Medulla oblongata (tissue), 1 donor: ENCODE data around the gene ROR2.
"Not testable (repeated sequence)": the region's sequence is repeated elsewhere in the genome, so short reads cannot be mapped to it uniquely, and the experiment has no call there.

Experiments used
- DNase-seq: peaks from one replicate; pipeline ENCODE4 v3.0.0-alpha.2; 2015; ENCODE audit errors: extremely low spot score

The ROR2 gene

DNA sequence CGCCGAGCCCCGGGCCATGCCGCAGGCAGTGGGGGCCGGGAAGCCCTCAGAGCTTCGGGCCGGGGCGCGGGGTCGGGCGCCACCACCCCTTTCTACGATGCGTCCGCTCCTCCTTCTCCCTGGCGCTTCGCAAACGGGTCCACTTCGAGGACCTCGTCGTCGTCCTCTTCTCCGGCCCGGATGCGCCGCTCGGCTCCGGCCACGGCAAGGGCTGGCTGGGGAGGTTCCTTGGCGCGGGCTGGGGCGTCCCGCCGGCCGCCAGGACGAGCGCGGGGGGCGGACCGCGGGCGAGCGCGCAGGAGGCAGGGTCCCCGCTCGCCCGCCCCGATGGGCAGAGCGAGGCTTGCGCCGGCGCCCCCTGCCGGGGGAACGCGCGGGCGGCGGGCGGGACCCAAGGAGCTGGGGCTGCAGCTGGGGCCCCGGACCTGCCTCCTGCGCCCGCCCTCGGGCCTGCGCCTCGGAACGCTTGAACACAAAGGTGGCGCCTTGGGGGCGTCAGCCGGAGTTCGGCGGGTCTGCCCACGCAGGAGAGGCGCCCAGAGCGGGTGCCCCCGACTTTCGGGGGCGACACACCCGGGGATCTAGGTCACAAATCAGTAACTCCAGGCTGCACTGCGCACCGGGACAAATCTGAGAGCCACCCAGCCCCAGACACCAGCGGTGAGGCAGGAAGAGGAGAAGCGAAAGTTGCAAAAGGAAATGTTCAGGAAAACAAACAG, at the start of gene ROR2:
Gene ROR2, minus strand, starts transcription at position 283 of the 719 bp plus-strand sequence.
- peak; percentile 22 for DNase-seq

DNA sequence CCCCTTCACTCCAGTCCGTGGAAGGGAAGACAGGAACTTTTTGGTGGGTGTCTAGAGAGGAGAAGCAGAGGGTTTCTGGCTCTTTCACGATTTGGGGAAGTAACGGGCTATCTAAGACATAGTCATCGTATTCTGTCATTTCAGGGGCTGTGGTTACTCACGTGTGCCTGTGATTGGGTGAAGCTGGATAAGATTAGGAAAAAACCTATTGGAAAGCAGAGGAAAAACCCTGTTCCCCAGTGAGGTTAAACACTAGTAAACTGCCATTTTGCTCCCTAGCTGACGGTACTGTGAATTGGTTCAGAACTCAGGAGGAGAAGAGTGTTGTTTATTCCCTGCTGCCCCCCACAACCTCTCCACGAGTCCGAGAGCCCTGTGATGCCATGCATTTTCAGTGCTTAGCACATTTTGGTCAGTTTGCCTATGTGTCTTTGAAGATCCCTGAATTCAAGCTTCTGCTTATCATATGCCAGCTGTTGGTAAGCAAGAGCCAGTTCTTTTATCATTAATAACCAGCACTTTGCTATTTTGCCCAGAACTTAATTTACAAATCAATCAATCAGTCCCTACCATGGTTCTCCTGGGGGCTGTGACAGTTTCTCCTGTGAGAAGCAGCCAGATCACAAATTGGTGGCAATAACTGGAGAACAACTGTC, 45.1 kb upstream of the ROR2 start:
- DNase-seq = peak; percentile 2

DNA sequence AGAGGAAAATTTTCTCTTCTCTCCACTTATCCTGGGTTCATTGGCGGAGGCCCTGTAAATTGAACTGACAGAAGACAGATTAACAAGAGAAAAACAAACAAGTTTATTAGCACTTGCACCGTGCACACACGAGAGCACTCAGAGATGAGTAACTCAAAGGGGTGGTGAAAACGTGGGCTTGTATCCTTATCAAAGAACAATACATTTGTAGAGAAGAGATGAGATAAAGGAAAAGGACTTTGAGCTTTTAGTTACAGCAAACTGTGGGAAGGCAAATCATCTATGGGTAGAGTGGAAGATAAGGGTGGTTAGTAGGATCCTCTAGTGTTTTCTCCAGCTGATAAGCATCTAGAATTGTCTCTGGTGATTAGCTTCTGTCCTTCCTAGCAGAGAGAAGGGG, 44.4 kb upstream of the ROR2 start:
- DNase-seq = no peak

DNA sequence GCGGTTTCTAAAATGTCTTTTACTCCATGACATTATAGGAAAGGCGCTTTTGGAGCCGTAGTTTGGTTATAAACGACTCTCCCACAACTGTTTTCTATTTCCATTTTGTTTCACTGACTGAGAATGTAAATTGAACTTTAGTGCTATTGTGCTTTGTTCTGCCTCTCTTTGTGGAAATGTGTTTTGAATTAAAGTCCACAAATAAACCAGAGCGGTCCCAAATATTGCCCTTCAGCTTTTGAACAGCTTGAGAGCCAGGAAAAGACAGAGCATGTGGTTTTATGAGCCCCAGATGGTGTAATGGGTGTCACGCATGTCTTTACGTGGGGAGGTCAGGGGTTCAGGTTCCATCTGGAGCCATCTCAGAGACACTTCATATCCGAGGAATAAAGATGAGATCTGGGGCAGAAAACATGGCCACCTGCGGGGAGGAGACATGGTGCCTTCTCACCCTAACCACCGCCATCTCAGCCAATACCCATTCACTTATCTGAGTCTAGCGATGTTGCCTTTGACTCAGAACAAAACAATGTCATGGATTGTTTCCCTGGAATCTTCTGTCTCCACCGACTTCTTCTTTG, 42.5 kb upstream of the ROR2 start:
- no peak for DNase-seq

DNA sequence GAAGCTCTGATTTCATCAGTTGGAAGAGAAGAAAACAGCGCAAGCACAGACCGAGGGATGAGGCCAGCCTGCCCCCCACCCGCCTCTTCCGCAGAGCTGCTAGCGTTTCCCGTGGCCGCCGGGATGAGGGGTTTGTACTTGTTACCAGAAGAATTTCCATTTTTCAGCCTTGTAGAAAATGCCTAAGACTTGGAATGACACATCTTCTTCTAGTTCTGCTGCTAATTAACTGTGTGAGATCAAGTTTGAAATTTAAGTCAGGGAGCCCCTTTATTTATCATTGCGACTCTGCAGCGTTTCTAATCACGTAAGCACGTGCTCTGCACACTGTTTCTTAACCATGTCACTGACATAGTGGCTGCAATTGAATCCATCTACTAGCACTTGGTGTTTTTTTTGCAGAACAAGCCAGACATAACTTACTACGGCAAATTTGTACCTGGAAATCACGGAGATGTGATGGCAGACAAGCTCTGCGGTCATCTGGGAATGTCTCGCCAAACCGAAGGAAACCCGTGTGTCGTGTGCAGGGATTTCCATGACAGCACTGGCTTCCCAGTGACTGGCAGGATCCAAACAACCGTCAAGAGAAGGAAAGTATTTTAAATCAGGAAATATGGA, 41.8 kb upstream of the ROR2 start:
- no peak for DNase-seq

DNA sequence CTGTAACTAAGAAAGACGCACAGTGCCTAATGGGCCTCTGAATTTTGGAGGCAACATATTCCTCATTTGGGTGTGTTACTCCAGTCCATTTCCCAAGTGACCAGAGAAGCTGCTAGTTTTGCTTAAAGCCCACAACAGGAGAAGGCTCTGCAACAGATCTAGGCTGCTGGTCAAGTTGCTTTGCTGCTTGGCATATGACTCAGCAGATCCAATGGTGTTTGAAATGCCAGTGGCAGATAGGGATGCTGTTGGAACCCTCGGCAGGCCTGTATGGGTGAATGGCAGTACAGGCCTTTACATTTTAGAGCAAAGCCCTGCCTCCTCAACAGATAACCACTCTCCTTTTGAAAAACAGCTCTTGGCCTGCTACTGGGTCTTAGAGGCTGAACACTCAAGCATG, 36.2 kb upstream of the ROR2 start:
- DNase-seq = no peak

DNA sequence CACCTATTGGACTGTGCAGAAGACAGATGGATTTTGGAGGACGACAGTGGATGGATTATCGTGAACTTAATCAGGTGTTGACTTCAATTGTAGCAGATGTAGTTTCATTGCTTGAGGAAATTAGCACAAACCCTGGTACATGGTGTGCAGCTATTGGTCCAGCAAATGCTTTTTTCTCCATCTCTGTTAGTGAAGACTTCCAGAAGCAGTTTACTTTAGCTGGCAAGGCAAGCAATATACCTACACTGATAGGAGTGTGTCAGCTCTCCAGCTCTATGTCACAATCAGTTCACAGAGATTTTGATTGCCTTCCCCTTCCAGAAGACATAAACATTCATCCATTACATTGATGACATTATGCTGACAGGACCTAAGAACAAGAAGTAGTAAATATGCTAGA, 35.7 kb upstream of the ROR2 start:
- no peak for DNase-seq

DNA sequence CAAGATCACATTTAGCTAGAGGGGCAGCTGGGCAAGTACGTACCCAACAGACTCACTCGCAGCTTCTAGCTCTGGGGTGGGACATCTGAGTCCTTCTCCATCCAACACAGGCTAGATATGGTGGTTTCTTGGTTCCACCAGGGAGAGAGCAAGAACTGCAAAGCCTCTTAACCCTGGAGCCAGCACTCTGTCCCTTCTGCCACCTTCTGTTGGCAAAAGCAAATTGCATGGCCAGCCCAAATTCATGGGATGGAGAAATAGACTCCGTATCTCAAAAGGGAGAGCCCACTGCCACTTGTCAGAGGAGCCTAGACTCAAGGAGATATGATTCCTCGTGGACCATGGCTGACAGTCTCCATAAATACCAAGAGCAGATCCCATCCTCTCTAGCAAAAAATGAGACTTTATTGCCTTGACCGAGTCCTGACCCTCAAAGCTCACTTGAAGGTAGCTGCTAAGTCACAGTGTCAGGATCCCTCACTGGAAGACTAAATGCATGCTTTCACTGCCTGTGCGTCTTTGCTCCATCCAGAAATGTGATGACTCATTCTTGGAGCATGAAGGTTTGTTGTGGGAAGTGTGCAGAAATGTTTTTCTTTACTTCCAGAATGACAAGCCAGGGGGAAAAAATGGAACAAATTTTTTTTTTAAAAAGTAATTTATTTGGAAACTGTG, 28.8 kb upstream of the ROR2 start:
- no peak for DNase-seq

DNA sequence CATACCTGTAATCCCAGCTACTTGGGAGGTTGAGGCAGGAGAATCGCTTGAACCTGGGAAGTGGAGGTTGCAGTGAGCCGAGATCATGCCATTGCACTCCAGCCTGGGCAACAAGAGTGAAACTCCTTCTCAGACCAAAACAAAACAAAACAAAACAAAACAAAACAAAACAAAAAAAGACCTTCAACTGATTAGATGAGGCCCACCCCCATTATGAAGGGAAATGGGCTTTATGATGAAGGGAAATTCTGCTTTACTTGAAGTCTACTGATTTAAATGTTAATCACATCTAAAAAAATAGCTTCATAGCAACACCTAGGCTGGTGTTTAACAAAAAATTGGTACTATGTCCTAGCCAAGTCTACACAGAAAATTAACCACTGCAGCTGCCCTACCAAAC, 25.2 kb upstream of the ROR2 start:
- DNase-seq = not testable (repeated sequence)

DNA sequence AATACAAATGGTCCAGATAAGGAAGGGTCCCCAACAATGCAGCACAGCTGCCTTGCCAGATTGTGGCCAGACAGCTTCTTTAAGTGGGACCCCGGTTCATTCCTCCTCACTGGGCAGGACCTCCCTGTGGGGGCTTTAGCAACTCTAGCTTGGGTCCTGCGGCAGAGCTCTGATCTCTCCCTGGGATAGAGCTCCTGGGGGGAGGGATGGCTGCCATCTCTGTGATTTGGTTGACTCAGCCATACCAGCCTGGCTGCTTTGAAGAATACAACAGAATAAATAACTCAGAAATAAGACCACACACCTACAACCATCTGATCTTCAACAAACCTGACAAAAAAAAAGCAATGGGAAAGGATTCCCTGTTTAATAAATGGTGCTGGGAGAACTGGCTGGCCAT, 22.7 kb upstream of the ROR2 start:
- DNase-seq = no peak

DNA sequence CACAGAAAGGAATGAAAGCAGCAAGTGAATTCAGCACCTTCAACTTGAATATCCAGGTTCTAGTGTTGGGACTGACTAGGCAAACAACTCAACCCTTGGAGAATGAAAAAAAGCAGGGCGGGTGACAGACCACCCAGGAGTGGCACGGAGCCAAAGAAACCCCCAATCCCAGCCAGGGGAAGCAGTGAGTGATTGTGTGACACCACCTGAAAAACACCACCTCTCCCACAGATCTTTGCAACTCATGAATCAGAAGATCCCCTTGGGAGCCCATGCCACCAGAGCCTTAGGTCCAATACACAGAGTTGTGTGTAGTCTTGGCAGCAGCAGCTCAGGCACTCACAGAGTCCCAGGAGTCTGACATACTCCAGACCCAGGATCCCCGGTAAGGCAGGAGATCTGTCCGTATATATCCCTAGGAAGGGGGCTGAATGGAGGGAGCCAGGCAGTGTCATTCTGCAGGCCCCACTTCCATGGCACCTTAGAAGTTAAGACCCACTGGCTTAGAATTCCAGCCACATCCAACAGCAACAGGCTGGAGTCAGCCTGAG, 22.1 kb upstream of the ROR2 start:
- DNase-seq = no peak

DNA sequence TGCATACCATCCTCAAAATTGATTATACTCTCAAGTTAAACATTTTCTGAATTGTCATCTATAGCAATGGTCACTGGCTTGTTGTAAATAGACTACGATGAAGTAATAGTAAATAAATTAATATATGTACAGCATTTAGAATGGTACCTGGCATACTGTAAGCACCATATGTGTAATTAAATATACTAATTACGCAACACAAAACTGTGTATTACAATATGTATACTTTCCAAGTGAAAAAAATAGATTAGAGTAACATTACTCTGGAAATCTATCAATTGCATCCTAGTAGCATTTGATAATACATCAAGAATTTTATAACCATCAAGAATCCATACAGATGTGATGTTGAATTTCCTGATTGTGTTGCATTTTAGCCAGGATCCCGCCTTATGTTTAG, 17.2 kb upstream of the ROR2 start:
- DNase-seq = no peak

DNA sequence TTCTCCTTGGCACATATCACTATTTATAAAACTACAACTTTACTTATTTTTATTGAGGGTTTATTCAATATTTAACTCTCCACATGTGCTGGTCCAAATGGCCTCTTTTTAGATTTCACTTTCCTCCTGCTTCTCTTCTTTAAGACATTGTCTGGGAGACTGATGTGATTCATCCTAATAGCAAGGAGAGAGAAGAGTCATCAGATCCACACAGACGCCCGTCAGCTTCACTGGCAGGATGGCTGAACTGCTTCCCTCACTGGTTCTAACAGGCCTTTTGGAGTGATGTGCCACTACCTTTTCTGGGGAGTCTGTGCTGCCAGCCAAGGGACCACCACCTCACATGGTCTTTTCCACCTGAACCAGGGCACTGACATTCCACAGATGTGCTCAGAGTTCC, 16.5 kb upstream of the ROR2 start:
- DNase-seq = no peak

DNA sequence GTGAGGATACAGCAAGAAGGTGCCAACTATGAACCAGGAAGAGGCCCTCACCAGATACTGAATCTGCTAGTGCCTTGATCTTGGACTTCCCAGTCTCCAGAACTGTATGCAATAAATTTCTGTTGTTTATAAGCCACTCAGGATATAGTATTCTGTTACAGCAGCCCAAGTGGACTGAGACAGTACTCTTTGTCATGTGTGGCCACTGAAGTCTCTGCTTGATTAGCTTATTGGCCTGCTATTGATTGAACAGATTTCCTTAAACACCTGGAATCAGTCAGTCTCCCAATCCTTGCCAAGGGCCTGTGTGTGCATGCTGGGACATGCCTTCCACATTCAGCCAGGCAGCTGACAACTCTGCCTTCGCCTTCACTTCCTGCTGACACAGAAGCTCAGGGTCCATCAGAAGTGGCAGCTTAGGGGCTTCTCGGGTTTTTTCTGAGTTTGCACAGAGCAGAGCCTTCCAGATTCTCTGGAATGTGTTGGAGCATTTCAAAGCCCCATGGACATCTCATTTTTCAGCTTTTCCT, 13.7 kb upstream of the ROR2 start:
- DNase-seq = no peak

DNA sequence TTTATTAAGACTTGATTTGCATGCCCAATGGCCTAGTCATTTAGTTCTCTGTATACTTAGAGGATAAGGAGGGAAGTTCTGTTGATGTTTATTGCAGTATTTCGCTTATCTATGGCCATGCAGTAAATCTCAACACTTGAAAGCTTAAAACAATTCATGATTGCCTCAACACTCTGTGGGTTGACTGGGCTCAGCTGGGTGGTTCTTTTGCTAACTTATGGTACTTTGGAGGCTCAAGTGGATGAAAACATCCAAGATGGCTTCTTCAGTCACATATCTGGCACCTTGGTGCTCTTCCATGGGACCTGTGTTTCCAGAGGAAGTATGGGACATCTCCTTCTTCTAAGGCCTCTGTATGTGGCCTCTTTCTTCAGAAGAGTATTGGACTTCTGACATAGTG, 10.3 kb upstream of the ROR2 start:
- DNase-seq = no peak

DNA sequence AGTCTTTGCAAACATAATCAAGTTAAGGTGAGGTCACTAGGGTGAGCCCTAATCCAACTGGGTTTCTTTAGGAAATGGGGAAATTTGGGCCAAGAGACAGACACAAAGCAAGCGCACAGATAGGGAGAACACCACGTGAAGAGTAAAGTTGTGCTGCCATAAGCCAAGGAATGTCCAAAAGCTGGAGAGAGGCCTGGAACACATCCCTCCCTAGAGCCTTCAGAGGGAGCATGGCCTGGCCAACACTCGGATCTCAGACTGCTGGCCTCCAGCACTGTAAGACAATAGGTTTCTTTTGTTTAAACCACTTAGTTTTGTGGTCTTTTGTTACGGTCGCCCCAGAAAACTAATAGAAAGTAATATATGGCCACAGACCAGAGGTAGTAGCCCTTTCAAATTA, 8.1 kb upstream of the ROR2 start:
- DNase-seq = no peak

DNA sequence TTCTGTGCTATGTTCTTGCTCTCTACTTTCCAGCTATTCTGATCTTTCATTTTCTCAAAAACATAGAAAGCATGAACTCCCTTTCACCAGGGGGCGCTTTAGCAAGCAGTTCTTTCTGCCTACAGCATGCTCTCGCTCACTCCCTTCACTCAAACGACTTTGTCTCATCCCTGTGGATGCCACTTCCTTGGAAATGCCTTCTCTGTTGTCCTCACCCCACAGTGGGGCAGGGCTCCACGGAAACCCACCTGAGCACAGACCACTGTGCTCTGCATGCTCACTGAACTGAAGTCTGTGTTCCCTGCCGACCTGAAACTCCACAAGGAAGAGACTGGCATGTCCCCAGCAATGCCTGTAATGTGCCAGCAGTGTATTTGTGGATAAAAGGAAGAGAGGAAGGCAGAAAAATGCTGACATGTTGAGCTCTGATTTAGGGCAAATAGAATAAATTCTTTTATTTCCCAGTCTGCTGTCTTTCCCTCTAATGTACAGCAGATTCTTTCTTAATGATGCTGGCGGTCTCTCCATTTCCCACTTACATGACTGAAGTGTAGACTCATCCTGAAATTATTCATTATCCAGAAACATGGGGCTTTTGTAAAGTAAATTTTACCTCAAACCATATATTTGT, 4.9 kb upstream of the ROR2 start:
- peak; percentile 55 for DNase-seq

DNA sequence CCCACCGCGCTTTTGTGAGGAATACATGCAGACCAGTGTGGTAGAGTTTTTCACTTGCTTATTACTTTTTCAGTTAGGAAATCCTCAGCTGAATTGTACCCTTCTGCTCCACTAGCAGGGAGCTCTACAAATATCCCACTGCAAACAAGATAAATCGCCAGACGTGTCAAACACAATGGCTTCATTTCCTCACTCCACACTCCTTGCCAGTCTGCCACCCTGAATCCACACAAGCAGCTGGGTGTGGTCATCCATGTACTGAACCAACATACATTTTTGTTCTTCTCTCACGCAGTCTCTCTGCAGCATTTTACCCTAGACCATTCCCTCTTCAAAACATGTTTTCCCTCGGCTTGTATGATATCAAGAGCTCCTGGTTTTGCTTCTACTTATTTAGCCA, 3.7 kb upstream of the ROR2 start:
- DNase-seq = no peak

DNA sequence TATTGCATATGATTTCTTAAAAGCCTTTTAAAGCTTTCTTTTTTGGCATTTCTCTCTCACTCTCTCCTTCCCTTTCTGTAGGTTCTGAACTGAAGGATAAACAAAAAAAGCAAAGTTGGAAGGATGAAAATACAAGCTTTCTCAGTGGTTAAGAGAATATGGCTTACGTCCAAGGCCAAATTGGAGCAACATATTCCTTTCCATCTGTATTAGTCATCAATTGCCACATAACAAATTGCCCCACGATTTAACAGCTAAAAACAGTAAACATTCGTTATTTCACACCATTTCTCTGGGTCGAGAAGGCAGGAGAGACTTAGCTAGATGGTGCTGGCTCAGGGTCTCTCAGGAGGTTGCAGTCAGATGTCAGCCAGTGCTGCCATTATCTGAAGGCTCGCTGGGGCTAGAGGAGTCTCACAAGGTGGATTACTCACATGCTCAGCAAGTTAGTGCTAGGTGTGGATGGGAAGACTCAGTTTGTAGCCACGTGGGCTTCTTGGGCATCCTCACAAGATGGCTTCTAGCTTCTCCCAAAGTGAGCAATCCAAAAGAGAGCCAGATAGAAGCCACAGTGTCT, 2.0 kb upstream of the ROR2 start:
- no peak for DNase-seq

DNA sequence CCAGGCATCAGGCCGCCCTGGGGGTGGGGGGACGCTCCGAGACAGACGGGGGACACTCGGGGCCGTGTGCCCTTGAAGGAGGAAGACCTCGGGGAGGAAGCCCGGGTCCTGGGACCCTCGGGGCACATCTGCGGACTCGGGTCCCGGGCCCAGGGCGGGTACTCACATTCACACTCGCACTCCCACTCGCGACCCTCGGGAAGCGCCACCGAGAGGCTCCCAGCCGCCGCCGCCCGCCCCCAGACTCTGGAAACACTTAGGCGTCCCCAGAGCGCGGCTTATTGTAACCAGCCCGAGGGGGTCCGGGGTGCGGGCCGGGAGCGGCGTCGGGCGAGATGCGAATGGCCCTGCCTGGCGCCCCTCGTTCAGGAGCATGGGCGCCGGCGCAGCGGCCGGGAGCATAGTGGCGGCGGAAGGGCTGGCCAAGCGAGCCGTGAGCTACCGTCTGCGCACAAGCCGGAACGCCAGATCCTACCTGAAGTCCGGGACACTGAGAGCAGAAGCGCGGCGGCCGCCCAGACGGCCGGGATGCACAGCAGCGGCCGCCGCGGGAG, 559 bp downstream of the ROR2 start:
- no peak for DNase-seq
